SK-N-SH (cell line): ENCODE measurements around the gene SMIM21. TPM values are rescaled to one million over a fixed set of nuclear protein-coding genes. Genes with fewer than 3 reads are reported as not detected.
A peak's percentile ranks its signal among the peaks of the same experiment; 100 is the strongest.

Source experiments
- CTCF ChIA-PET: fragments of 300-600, 350-600 bp; formaldehyde crosslinking; extraction: SDS; loops from one replicate; lab custom pipeline; 2021; lab: Yijun Ruan, JAX
- POLR2A ChIA-PET: fragments of 350-600 bp; sonication (Branson Sonifier 250); formaldehyde crosslinking; extraction: SDS; loops from one replicate; lab custom pipeline; 2020; ENCODE audit warnings: antibody characterized with exemption, inconsistent platforms; lab: Yijun Ruan, JAX
- DNase-seq: peaks from one replicate; pipeline ENCODE4 v3.0.0; 2012
- H2AFZ ChIP-seq: fragments of 200-600 bp; sonication (generic); 2 replicates; pipeline ENCODE4 v1.8.1; 2016; ENCODE audit warnings: antibody characterized with exemption, mild to moderate bottlenecking, low read depth
- H3F3A ChIP-seq: fragments of 200-600 bp; sonication (generic); replicated peaks from 2 replicates; pipeline ENCODE3; 2016; ENCODE audit warnings: antibody characterized with exemption, mild to moderate bottlenecking; ENCODE audit not compliant: insufficient read depth
- H3K27ac ChIP-seq, 2 experiments: fragments of 200-500 bp in 1 of 2; fragments of 200-600 bp in 1 of 2; sonication (Bioruptor generic) in 1 of 2; sonication (generic), shearing (Covaris generic) in 1 of 2; 2 replicates each; pipeline versions ENCODE4 v1.5.1 to v1.6.1; 2014 to 2016; ENCODE audit warnings: low read depth in 2 of 2, inconsistent platforms in 1 of 2, low read length in 1 of 2, mild to moderate bottlenecking in 1 of 2, mixed read lengths in 1 of 2
- H3K27me3 ChIP-seq: fragments of 200-600 bp; sonication (generic), shearing (Covaris generic); 2 replicates; pipeline ENCODE4 v1.6.1; 2016; ENCODE audit warnings: mixed run types; ENCODE audit not compliant: insufficient read depth
- H3K36me3 ChIP-seq, 2 experiments: fragments of 200-500 bp in 1 of 2; fragments of 200-600 bp in 1 of 2; sonication (Bioruptor generic) in 1 of 2; sonication (generic) in 1 of 2; replicated peaks in 1 of 2; 2 replicates each; pipeline versions ENCODE3 to v1.5.1; 2014 to 2016; ENCODE audit warnings: low read length in 1 of 2, mild to moderate bottlenecking in 1 of 2; ENCODE audit not compliant: insufficient read depth in 2 of 2, control insufficient read depth in 1 of 2
- H3K4me1 ChIP-seq, 2 experiments: fragments of 200-500 bp in 1 of 2; fragments of 200-600 bp in 1 of 2; sonication (Bioruptor generic) in 1 of 2; sonication (generic), shearing (Covaris generic) in 1 of 2; 2 replicates each; pipeline versions ENCODE4 v1.5.1 to v1.6.1; 2014 to 2016; ENCODE audit warnings: low read depth in 1 of 2, low read length in 1 of 2, mixed run types in 1 of 2; ENCODE audit not compliant: insufficient read depth in 2 of 2, control insufficient read depth in 1 of 2
- H3K4me2 ChIP-seq: fragments of 200-600 bp; sonication (generic), shearing (Covaris generic); 2 replicates; pipeline ENCODE4 v1.6.1; 2017; ENCODE audit warnings: mixed run types
- H3K4me3 ChIP-seq, 2 experiments: fragments of 200-500 bp in 1 of 2; fragments of 200-600 bp in 1 of 2; sonication (Bioruptor generic) in 1 of 2; sonication (generic), shearing (Covaris generic) in 1 of 2; 2 replicates each; pipeline versions ENCODE4 v1.5.1 to v1.8.1; 2014 to 2016; ENCODE audit warnings: low read depth in 2 of 2, inconsistent platforms in 1 of 2, low read length in 1 of 2, mild to moderate bottlenecking in 1 of 2, mixed read lengths in 1 of 2, moderate library complexity in 1 of 2
- H3K79me2 ChIP-seq: fragments of 200-600 bp; sonication (generic); 2 replicates; pipeline ENCODE4 v1.8.1; 2017; ENCODE audit warnings: mild to moderate bottlenecking; ENCODE audit not compliant: insufficient read depth
- H3K9ac ChIP-seq: fragments of 200-600 bp; sonication (generic); 2 replicates; pipeline ENCODE4 v1.6.1; 2017; ENCODE audit warnings: mixed run types
- H3K9me2 ChIP-seq: fragments of 200-600 bp; sonication (generic); 2 replicates; pipeline ENCODE4 v1.6.1; 2017; ENCODE audit warnings: mixed run types
- H3K9me3 ChIP-seq: fragments of 200-600 bp; sonication (generic); 2 replicates; pipeline ENCODE4 v1.6.1; 2017; ENCODE audit warnings: mixed run types, mild to moderate bottlenecking, moderate library complexity
- H4K20me1 ChIP-seq: fragments of 200-600 bp; sonication (generic); 2 replicates; pipeline ENCODE4 v1.6.1; 2017; ENCODE audit warnings: mild to moderate bottlenecking, mixed run types; ENCODE audit not compliant: insufficient read depth
- CHD2 ChIP-seq: fragments of 150-350 bp; IDR thresholded peaks from 2 replicates; pipeline ENCODE4 v1.6.1; 2018; ENCODE audit warnings: low read length; ENCODE audit not compliant: partially characterized antibody
- EZH2phosphoT487 ChIP-seq: fragments of 200-600 bp; sonication (generic); IDR thresholded peaks from 2 replicates; pipeline ENCODE4 v1.6.1; 2017; ENCODE audit warnings: low read depth, mixed run types, mild to moderate bottlenecking, antibody characterized with exemption, moderate library complexity, borderline replicate concordance
- FOSL2 ChIP-seq: IDR thresholded peaks from 2 replicates; pipeline ENCODE4 v1.4.0; 2012; ENCODE audit warnings: low read depth, mild to moderate bottlenecking, moderate library complexity, borderline replicate concordance
- FOXJ3 ChIP-seq: sonication (generic); formaldehyde crosslinking; IDR thresholded peaks from 2 replicates; pipeline ENCODE4 v1.5.1; 2020; ENCODE audit warnings: mild to moderate bottlenecking, missing genetic modification reagents
- FOXM1 ChIP-seq: IDR thresholded peaks from 2 replicates; pipeline ENCODE4 v1.4.0; 2012; ENCODE audit warnings: low read depth, mild to moderate bottlenecking
- MAX ChIP-seq: IDR thresholded peaks from 2 replicates; pipeline ENCODE4 v1.4.0; 2012; ENCODE audit warnings: low read depth
- NFIC ChIP-seq: IDR thresholded peaks from 2 replicates; pipeline ENCODE4 v1.4.0; 2012; ENCODE audit warnings: borderline replicate concordance
- RAD21 ChIP-seq: IDR thresholded peaks from 2 replicates; pipeline ENCODE4 v1.6.1; 2012; ENCODE audit warnings: mild to moderate bottlenecking, low read length
- RCOR1 ChIP-seq: fragments of 150-350 bp; IDR thresholded peaks from 2 replicates; pipeline ENCODE4 v1.6.1; 2017; ENCODE audit warnings: antibody characterized with exemption, low read length
- RFX5 ChIP-seq: IDR thresholded peaks from 2 replicates; pipeline ENCODE4 v1.6.1; 2012; ENCODE audit warnings: mild to moderate bottlenecking, improper control_type of control experiment, low read length
- TAF1 ChIP-seq: IDR thresholded peaks from 2 replicates; pipeline ENCODE4 v1.6.1; 2012; ENCODE audit warnings: low read depth, mild to moderate bottlenecking, low read length, moderate library complexity, borderline replicate concordance
- TEAD4 ChIP-seq: IDR thresholded peaks from 2 replicates; pipeline ENCODE4 v1.4.0; 2012; ENCODE audit warnings: mild to moderate bottlenecking, borderline replicate concordance; ENCODE audit not compliant: insufficient read depth
- ZBTB33 ChIP-seq: IDR thresholded peaks from 2 replicates; pipeline ENCODE4 v1.4.0; 2012; ENCODE audit warnings: low read depth, borderline replicate concordance
- WGBS: methylation state at CpG from one replicate; pipeline ENCODE4 v1.1.6; 2017; ENCODE audit warnings: low lambda C conversion rate; 5-methylcytosine and 5-hydroxymethylcytosine counted together
- polyA plus RNA-seq, 3 experiments: library from polyadenylated mRNA; depleted of rRNA; stranded (reverse); fragments of >200 nt; gene quantifications; 2 replicates each; pipeline ENCODE4 v1.2.3, GENCODE V29; 2012
- TF ChIP-seq, protein P1 (sequence below): IDR thresholded peaks from 2 replicates; pipeline ENCODE4; 2012
- TF ChIP-seq, protein P2 (sequence below): fragments of 200-600 bp; sonication (generic); IDR thresholded peaks from 2 replicates; pipeline ENCODE4 v1.6.1; 2017; ENCODE audit warnings: antibody characterized with exemption, mild to moderate bottlenecking, moderate library complexity

The SMIM21 gene
- polyA plus RNA-seq, 1 of the 3 experiments (the other 2 are of a cell fraction): not detected

DNA sequence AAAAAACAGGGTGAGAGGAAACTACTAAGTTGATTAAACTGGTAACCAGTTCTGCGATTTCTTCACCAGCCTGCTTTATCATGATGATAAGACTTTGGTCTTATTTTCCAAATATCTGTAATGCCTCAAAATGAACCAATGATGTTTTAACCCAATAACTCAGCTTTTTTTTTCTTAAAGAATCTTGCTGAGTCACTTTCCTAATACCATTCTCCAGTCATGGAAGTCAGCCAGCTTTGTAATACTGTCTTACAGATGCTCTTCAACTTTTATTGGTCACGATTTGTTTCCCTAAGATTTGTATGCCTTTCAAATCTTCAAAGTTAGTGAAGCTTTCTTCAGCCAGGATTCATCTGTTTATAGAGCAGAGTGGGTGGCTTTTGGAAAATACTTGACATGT is 47.7 kb upstream of the SMIM21 start:
- CTCF ChIA-PET: interaction anchor here (1.0 kb wide), 1 partner anchor 265 kb away, joined by 4 read pairs; the partner anchor contains the start of gene TSHZ1
- Histone ChIP-seq H3K27me3 (no peaks in the 10 kb centered on the region), H3K9ac (no peak overlapping the region), H3K4me3 (no peak overlapping the region), H3K79me2 (no peaks in the 10 kb centered on the region), H2AFZ (no peak overlapping the region)
- no peak for TF ChIP-seq TEAD4
- no peak for TF ChIP-seq EZH2phosphoT487
- TF ChIP-seq FOSL2: no peak
- TF ChIP-seq RFX5: no peak
- TF ChIP-seq, protein P1, sequence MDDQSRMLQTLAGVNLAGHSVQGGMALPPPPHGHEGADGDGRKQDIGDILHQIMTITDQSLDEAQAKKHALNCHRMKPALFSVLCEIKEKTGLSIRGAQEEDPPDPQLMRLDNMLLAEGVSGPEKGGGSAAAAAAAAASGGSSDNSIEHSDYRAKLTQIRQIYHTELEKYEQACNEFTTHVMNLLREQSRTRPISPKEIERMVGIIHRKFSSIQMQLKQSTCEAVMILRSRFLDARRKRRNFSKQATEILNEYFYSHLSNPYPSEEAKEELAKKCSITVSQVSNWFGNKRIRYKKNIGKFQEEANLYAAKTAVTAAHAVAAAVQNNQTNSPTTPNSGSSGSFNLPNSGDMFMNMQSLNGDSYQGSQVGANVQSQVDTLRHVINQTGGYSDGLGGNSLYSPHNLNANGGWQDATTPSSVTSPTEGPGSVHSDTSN: 0 out of 2 replicates have a peak, but pooled peaks have one; percentile 7
- TF ChIP-seq CHD2: no peak
- TF ChIP-seq, all 33 proteins: peak for 1
- DNase-seq: no peak
- Histone ChIP-seq H3K27ac (no peak overlapping the region; a peak in 1 of 4 replicates), H3K9me2 (no peaks in the 10 kb centered on the region), H3K4me1 (no peaks in the 10 kb centered on the region; a peak in 1 of 4 replicates), H3F3A (no peaks in the 10 kb centered on the region), H4K20me1 (no peaks in the 10 kb centered on the region), H3K36me3 (no peaks in the 10 kb centered on the region), H3K4me2 (no peak overlapping the region), H3K9me3 (no peaks in the 10 kb centered on the region)
- POLR2A ChIA-PET: no interaction called here
- WGBS: 37% methylated on average over 2 of the region's 2 CpGs

DNA sequence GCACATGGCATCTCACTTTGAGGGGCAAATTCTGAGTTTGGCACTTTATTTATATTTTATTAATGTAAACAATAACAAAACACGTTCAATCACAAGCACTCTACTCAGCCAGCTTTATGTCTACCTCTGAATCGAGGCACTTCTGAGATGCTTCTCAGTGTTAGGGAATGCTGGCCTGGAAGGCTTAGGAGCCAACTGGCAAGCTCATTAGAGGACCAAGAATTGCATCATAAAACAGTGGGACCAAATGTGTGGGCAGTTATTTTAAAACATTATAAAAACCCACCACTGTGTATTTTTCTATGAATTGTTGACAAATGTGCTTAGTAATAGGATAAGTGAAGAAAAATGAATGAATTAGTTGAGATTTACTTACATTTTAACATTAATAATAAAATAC is 46.8 kb upstream of the SMIM21 start:
- no peak overlapping the region for H2AFZ ChIP-seq
- no peak for DNase-seq
- TF ChIP-seq FOSL2 (no peak), RFX5 (no peak), NFIC (no peak), RAD21 (no peak), CHD2 (no peak), MAX (no peak)
- TF ChIP-seq, all 33 proteins: peak for 0
- Histone ChIP-seq H3F3A (no peaks in the 10 kb centered on the region), H3K27me3 (no peaks in the 10 kb centered on the region), H3K4me3 (no peak overlapping the region), H3K79me2 (no peaks in the 10 kb centered on the region), H4K20me1 (no peaks in the 10 kb centered on the region), H3K27ac (no peak overlapping the region), H3K9ac (no peak overlapping the region), H3K4me2 (no peak overlapping the region), H3K36me3 (no peaks in the 10 kb centered on the region), H3K9me3 (no peaks in the 10 kb centered on the region), H3K9me2 (no peaks in the 10 kb centered on the region), H3K4me1 (no peaks in the 10 kb centered on the region; a peak in 1 of 4 replicates)
- ChIA-PET POLR2A (no interaction called here), CTCF (no interaction called here)
- 33% methylated on average over 2 of the region's 2 CpGs for WGBS

DNA sequence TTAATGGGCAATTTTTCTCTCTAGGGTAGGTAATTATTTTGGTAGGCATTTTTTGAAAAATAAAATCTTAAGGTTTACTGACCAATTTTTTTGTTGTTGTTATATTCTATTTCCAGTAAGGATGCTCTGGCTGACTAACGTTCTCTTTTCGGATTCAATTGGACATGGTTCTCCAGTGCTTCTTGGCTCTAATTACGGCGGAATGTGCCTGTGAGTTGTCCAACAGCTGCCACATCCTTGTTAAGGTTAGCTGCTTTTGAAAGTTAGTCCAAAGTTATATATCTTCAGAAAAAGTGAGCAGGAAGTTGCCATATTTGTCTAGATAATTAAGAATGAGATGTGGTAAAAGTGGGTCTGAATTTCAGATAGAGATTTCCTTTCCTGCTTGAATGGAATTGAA is 45.8 kb upstream of the SMIM21 start:
- Histone ChIP-seq H3K27ac (no peak overlapping the region), H3K4me2 (no peak overlapping the region), H3K27me3 (no peaks in the 10 kb centered on the region), H3K4me3 (no peak overlapping the region), H2AFZ (no peak overlapping the region), H3K79me2 (no peaks in the 10 kb centered on the region), H3F3A (no peaks in the 10 kb centered on the region), H3K4me1 (no peaks in the 10 kb centered on the region; a peak in 1 of 4 replicates), H3K9me2 (no peaks in the 10 kb centered on the region), H3K9me3 (no peaks in the 10 kb centered on the region), H3K36me3 (no peaks in the 10 kb centered on the region), H3K9ac (no peak overlapping the region), H4K20me1 (no peaks in the 10 kb centered on the region)
- WGBS: 97% methylated on average over 4 of the region's 4 CpGs
- ChIA-PET POLR2A (no interaction called here), CTCF (no interaction called here)
- DNase-seq: no peak
- TF ChIP-seq ZBTB33 (no peak), NFIC (no peak), FOXM1 (no peak), TAF1 (no peak), FOXJ3 (CRISPR knock-in tag) (no peak), RCOR1 (no peak), RFX5 (no peak)
- TF ChIP-seq, protein P2, sequence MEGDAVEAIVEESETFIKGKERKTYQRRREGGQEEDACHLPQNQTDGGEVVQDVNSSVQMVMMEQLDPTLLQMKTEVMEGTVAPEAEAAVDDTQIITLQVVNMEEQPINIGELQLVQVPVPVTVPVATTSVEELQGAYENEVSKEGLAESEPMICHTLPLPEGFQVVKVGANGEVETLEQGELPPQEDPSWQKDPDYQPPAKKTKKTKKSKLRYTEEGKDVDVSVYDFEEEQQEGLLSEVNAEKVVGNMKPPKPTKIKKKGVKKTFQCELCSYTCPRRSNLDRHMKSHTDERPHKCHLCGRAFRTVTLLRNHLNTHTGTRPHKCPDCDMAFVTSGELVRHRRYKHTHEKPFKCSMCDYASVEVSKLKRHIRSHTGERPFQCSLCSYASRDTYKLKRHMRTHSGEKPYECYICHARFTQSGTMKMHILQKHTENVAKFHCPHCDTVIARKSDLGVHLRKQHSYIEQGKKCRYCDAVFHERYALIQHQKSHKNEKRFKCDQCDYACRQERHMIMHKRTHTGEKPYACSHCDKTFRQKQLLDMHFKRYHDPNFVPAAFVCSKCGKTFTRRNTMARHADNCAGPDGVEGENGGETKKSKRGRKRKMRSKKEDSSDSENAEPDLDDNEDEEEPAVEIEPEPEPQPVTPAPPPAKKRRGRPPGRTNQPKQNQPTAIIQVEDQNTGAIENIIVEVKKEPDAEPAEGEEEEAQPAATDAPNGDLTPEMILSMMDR: no peak
